HEK293T (cell line): ENCODE data around the gene STK39.

ENCODE experiments used
- ARNT ChIP-seq: fragments of 450-650 bp; IDR thresholded peaks from 2 replicates; pipeline ENCODE4 v1.6.1; 2017; ENCODE audit warnings: mild to moderate bottlenecking
- BHLHE40 ChIP-seq: fragments of 450-650 bp; IDR thresholded peaks from 2 replicates; pipeline ENCODE4 v1.6.1; 2016; ENCODE audit warnings: mild to moderate bottlenecking, moderate library complexity, borderline replicate concordance
- FOXA1 ChIP-seq: fragments of 450-650 bp; IDR thresholded peaks from 2 replicates; pipeline ENCODE4 v1.6.1; 2016; ENCODE audit warnings: mild to moderate bottlenecking
- FOXM1 ChIP-seq: fragments of 450-650 bp; IDR thresholded peaks from 2 replicates; pipeline ENCODE4 v1.6.1; 2017; ENCODE audit warnings: mild to moderate bottlenecking, borderline replicate concordance
- HDGF ChIP-seq: fragments of 450-650 bp; IDR thresholded peaks from 2 replicates; pipeline ENCODE4 v1.6.1; 2017; ENCODE audit warnings: antibody characterized with exemption, borderline replicate concordance
- NFRKB ChIP-seq: fragments of 450-650 bp; IDR thresholded peaks from 2 replicates; pipeline ENCODE4 v1.6.1; 2016; ENCODE audit warnings: mild to moderate bottlenecking, moderate library complexity
- SP1 ChIP-seq: fragments of 450-650 bp; IDR thresholded peaks from 2 replicates; pipeline ENCODE4 v1.6.1; 2017
- SUZ12 ChIP-seq: fragments of 450-650 bp; IDR thresholded peaks from 2 replicates; pipeline ENCODE4 v1.6.1; 2016; ENCODE audit warnings: mild to moderate bottlenecking
- ZNF384 ChIP-seq: fragments of 450-650 bp; IDR thresholded peaks from 2 replicates; pipeline ENCODE4 v1.6.1; 2016

- TF ChIP-seq FOXA1 (no peak), HDGF (no peak), SP1 (no peak), ZNF384 (no peak), NFRKB (no peak), ARNT (no peak), BHLHE40 (no peak), SUZ12 (no peak), FOXM1 (no peak)
Measured at GRCh38 chr2:167963899-167964649, 283.3 kb downstream of the STK39 start.
